GM18498 (cell line): Measurements from ENCODE around the gene TRAF3.
"Not testable (repeated sequence)": the region's sequence is repeated elsewhere in the genome, so short reads cannot be mapped to it uniquely, and the experiment has no call there.

Experiments used
- ATAC-seq: cut with Tn5 transposase; IDR thresholded peaks from one replicate; pipeline ENCODE4 v1.9.1; 2021; ENCODE audit warnings: mild to moderate bottlenecking, moderate library complexity; ENCODE audit not compliant: unreplicated experiment

The TRAF3 gene

DNA sequence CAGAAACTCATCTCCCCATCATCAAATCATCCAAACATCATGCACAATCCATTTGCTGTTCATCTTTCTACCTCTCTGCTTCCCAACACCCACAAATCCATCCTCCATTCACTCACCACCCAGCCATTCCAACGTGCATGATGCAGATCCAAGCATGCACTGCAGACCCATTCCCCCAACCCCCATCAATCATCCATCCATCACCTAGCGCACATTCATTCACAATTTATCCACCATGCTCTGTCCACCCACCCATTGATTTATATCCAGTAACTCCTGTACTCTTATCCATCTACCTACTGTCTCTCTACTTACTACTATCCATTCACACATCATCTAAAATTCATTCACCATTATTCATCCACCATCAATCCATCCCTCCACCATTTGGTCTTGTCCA, 141.2 kb downstream of the TRAF3 start:
- ATAC-seq, result no peak

DNA sequence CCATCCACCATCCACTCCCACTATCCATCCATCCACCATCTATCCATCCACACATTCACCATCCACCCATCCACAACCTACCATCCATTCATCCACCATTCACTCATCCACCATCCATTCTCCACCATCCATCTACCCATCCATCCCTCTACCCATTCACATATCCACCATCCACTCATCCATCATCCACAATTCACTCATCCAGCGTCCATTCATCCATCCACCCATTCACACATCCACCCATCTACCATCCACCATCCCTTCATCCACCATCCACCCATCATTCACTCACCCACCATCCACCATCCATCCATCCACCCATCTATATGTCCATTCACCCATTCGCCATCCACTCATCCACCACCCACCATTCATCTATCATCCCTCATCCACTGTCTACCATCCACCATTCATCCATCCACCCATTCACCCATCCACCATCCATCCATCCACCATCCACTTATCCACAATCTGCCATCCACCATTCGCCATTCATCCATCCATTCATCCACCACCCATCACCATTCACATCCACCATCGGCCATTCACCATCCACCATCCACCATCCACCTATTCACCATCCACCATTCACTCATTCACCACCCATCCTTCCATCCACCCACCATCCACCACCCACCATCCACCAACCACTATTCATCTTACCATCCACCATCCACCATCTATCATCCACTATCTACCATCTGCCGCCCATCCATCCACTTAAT, 143.2 kb downstream of the TRAF3 start:
- no peak for ATAC-seq

DNA sequence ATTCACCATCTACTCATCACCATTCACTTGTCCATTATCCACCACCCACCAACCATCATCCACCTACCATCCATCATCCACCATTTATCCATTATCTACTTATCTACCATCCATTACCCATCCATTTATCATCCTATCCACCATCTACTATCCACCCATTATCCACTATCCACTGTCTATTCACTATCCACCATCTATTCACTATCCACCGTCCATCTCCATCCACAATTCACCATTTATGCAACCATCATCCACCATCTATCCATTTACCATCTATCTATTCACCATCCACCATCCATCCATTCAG, 143.7 kb downstream of the TRAF3 start:
- no peak for ATAC-seq

DNA sequence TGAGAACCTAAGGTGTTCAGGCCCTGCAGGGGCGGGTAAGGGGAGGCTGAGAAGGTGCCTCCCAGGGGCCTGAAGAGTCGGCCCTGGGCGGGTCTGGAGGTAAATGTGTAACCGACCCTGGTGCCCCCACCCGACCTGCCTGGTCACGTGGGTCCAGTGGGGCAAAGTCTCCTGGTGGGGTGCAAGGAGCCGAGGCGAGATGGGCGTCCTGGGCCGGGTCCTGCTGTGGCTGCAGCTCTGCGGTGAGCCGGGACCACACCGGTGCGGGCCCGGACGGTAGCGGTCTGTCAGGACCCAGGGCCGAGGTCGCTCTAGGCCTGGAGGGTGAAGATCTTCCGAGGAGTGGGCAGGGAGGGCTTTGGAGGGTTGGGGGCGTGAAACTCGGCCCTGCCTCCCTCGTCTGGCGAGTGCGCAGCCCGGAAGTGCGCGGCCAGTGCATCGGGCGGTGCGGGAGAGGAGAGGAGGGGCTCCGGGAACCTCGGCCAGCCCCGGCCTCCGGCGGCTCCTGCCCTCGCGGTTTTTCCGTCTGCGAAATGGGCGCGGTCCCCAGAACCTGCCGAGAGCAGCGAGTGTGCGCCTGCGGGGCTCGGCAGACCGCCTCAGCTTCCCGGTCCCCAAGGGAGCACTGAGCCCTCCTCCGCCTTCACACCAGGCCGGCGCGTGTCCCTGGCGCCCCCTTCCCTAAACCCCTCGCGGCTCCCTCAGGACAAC, 145.4 kb downstream of the TRAF3 start, which contains the start of gene AMN:
Gene AMN (plus strand): TSS at position 174 of the 711 bp plus-strand sequence. CDS start 26 bp downstream, at position 200.
- ATAC-seq, result no peak

DNA sequence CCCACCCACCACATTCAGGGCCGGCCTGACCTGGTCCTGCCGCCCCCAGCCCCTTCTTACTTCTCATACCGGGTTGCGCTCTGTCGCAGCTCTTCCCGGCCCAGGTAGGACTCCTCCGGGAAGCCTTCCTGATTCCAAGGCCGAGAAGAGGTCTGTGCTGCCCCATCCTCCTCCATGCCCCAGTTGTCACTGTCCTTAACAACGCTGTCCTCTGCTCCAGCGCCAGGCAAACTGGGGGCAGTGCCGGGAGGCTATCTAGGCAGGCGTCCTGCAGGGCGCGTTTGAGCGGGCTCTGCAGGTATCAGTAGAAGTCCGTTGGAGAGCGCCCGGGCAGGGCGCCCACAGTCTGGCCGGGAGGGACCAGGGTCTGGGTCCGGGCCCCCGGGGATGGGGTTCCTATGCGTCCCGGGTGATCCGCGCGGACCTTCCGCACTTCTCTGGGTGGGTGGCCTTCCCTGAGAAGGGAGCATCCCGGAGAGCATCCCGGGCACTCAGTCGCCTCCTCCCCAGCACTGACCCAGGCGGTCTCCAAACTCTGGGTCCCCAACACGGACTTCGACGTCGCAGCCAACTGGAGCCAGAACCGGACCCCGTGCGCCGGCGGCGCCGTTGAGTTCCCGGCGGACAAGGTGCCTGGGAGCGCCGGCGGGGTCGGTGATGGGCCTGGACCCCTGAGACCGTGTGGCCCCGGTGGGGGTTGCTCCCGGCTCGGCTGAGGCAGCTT, 146.1 kb downstream of the TRAF3 start:
- ATAC-seq, result no peak

DNA sequence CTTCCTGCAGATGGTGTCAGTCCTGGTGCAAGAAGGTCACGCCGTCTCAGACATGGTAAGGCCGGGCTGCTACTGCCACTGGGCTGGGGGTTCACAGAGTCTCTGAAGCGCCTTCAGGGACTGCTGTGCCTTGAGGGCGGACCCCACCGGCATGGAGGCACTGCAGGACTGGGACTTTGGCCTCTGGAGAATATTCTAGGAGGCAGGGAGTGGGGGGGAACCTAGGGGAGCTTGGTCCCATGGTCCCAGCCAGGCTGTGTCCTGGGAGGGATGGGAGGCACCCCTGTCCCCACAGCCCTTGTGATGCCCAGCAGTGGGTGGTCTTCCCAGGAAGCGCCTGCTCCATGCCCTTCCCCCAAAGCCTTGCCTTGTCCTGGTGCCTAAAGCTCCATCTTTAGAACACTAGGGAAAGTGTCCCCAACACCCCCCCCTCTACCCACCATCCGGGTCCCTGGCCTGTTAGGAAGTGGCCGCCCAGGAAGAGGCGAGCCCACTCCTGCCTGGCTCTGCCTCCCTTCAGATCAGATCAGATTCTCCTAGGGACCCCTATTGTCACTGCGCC, 146.8 kb downstream of the TRAF3 start:
- no peak for ATAC-seq

DNA sequence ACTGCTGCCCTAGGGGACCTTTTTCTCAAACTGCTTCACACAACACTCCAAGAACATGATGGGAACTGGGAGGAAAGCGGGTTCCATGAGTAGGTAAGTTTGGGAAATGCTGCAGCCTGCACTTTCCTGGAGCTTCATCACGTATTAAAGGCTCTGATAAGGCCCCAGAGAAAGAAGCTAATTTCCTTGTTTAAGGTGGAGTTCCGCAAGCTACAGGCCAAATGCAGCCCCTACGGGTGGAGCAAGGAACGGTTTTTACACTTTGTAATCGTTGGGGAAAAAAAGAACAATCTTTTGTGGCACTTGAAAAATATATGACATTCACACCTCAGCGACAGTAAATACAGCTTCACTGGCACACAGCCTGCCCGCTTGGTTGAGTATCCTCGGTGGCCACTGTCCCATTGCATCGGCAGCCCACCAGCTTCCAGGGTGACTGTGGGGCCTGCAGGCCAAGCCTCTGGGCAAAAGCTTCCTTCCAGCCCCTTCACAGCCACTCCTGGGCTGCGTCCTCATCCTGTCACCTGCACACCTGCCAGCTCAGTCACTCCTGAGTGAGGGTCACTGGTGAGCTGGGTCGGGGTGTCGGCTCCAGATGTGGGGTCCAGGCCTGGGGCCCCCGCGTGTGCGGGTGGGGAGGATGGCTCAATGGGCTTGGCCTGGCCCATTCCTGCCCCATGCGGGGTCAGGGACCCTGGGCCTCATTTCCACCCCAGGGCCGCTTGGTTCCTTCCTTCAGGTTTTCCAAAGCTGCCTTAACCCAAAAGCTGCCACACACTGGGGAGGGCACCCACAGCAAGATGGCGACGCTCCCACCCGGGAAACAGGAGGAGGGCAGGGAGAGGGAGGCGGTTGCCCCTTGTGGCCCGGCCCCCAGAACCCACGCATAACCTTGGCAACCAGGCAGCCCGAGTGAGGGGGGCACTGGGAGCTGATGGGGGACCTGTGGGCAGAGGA, 147.7 kb downstream of the TRAF3 start:
- no peak for ATAC-seq

DNA sequence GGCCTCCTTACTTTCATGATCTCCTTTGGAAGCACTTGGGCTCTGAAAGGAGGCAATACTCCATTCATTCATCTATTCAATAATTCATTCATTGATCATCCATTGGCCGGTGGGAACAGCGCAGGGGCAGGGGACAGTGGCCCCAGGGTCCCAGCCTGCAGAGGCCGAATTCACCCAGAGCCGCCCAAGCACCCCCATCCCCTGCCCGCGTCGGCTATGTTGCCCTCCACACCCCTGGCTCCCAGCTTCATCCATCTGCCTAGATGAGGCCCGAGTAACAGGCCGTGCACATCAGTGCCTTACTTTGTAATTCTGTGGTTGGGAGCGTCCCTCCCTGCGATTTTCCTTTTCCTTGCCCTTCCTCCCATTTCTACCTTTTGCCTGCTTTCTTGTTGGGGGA, 148.4 kb downstream of the TRAF3 start:
- ATAC-seq, result no peak

DNA sequence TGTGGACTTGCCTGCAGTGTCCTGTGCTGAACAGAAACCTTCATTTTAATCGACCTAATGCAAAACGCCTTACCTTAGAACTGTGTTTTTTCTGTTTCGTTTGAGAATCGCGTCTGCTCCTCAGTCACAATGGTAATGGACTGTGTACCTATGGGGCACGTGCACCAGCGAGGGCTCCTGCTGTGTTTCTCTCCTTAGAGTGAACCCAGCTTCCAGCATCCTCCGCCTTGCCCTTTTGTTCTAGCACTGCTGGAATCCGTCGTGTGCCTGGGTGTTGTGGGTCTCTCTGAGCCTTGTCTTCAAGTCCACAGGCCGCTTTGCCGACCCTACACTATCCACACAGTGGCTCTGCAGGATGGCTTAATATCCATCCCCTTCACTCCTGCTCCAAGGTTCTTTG, 148.9 kb downstream of the TRAF3 start:
- no peak for ATAC-seq

DNA sequence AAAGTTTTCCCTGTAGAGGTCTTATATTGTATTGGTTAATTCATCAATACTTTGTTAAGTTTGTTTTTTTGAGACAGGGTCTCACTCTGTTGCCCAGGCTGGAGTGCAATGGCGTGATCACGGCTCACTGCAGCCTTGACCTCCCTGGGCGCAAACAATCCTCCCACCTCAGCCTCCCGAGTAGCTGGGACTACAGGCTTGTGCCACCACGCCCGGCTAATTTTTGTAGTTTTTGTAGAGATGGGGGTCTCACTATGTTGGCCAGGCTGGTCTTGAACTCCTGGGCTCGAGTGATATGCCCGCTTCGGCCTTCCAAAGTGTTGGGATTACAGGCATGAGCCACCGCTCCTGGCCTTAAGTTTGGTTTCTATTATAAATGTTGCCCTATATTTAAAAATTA, 149.6 kb downstream of the TRAF3 start:
- ATAC-seq, result not testable (repeated sequence)

DNA sequence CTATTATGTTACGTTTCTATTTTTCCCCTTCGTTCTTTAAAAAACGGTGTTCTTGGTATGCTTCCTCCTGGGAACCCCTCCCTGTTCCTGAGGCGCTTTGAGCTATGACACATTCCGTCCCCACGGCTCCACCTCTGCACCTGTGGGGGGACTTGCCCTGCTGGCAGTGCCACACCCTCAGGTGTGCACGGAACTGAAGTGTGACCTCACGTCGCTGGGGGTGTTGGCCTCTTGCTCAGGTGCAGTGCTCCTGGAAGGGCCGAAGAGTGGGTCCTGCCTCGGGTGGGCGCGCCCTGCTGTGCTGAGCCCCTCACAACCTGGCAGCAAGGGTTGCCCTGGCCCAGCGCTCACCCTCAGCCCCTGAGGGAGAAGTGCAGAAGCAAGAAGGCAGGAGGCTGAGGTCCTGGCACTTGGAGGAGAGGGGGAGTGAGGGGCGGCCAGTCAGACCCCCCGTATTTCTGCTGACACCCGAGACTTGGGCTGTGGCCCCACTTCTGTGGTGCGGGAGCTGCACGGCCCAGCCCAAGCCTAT, 150.2 kb downstream of the TRAF3 start:
- ATAC-seq, result no peak

DNA sequence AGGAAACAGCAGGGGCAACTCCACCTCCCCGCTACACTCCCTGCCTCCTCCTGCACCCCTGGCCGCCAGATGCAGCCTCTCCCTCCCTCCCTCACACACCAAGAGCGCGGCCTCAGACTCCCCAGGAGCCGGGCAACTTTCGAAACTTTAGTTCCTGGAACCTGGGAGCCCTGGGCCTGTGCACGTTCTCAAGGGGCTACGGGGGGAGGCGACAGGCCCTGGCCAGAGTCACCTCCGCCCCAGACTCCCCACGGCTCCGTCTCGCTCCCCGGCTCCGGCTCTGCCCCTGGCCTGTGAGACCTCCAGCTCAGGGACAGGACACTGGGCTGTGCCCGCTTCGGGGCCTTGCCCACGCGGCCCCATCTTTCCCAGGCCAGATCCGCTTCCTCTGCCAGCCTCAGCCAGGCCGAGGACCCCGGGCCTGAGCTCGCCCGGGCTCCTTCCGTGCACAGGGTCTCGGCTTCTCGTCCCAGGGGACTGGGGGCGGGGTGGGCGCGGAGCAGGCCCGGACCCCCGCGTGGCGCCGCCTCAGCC, 150.7 kb downstream of the TRAF3 start:
- ATAC-seq, result peak; percentile 12

DNA sequence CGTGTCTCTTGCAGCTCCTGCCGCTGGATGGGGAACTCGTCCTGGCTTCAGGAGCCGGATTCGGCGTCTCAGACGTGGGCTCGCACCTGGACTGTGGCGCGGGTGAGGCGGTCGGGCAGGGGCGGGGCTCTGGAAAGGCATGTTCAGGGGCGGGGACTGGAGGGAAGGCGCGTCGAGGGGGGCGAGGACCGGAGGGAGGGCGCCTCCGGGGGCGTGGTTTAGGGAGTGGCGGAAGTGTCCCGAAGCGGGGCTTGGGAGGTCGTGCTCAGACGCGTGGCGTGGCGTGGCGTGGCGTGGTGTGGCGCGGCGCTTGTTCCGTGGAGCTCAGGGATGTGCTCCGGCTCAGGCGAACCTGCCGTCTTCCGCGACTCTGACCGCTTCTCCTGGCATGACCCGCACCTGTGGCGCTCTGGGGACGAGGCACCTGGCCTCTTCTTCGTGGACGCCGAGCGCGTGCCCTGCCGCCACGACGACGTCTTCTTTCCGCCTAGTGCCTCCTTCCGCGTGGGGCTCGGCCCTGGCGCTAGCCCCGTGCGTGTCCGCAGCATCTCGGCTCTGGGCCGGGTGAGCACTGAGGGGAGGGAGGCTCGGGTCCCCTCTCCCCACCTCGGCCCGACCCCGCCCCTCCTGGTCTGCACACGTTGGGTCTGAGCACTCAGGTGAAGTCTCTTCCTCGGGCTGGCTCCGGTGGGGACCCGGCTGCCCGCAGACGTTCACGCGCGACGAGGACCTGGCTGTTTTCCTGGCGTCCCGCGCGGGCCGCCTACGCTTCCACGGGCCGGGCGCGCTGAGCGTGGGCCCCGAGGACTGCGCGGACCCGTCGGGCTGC, 151.4 kb downstream of the TRAF3 start:
- peak; percentile 58 for ATAC-seq

DNA sequence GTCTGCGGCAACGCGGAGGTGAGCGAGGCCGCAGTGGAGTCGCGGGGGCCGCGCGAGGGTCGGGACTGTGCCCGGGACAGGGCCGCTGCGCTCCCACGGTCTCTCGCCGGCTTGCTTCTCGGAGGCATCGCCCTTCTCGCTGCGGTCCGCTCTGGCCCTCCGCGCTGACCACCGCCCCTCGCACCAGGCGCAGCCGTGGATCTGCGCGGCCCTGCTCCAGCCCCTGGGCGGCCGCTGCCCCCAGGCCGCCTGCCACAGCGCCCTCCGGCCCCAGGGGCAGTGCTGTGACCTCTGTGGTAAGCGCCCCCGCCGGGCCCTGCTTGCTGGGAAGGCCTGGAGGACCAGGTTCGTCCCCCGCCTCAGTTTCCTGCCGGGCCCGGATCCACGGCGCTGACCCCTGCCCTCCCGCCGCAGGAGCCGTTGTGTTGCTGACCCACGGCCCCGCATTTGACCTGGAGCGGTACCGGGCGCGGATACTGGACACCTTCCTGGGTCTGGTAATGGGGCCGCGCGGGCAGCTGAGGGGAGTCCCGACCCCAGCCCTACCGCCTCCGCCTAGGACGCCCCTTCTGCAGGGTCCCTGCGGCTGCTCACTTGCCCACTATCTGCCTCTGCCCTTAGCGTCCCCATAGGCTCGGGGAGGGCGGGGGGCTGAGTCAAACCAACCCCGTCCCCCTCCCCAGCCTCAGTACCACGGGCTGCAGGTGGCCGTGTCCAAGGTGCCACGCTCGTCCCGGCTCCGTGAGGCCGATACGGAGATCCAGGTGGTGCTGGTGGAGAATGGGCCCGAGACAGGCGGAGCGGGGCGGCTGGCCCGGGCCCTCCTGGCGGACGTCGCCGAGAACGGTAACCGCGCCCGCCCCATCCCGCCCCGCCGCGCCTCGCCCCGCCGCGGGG, 152.2 kb downstream of the TRAF3 start:
- no peak for ATAC-seq

DNA sequence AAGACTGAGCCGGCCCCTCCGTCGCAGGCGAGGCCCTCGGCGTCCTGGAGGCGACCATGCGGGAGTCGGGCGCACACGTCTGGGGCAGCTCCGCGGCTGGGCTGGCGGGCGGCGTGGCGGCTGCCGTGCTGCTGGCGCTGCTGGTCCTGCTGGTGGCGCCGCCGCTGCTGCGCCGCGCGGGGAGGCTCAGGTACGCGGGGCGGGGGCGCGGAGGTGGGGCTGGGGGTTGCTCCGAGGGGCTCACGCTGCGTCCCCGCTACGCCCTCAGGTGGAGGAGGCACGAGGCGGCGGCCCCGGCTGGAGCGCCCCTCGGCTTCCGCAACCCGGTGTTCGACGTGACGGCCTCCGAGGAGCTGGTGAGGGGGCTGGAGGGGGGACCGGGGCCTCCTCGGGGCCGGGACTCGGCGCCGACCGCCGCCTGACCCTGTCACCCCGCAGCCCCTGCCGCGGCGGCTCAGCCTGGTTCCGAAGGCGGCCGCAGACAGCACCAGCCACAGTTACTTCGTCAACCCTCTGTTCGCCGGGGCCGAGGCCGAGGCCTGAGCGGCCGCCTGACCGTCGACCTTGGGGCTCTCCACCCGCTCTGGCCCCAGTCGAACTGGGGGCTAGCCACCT, 153.0 kb downstream of the TRAF3 start:
- no peak for ATAC-seq

DNA sequence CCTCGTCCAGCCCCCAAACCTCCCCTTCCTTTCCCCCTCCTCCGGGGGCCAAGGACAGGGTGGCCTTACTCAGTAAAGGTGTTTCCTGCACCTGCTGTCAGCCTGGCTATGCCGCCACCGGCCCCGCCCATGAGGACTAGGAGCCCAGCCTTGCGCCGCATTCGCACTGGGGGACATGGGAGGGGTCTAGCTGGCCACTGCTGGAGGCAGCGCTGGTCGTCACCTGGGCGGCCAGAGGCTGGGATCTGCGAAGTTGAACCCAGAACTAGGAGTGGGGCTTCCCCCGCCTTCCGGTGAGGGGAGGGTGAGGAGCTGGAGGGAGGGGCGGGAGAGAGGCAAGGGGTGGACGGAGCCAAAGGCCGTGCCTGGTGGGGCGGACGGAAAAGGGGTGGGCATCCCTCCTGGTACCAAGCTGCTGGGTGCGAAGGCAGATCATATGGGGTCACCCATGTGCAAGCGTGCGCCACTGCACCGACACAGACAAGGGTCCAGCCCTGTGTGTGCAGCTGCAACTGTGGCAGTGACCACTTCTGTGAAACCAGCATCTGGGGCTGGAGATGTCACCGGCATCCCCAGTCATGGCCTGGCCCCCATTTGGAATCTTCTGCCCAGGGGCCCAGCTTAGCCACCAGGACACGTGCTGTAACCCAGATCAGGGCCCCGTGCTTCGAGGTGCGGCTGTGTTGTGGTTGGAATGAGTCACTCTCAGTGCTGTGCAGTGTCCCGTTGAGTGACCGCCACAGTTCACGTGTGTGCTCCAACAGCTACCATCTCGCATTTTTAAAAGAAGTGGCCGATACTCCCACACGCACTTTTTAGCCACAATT, 153.7 kb downstream of the TRAF3 start:
- no peak for ATAC-seq
